DND-41 (cell line): ENCODE results near the gene ATP6V0C.

ENCODE experiments used
- EZH2 ChIP-seq: IDR thresholded peaks from 3 replicates; pipeline ENCODE4 v1.6.1; 2012; ENCODE audit warnings: borderline replicate concordance, low read depth, mild to moderate bottlenecking, moderate library complexity, low read length, inconsistent platforms; ENCODE audit not compliant: severe bottlenecking
- TF ChIP-seq, protein P1 (sequence below): IDR thresholded peaks from 2 replicates; pipeline ENCODE4 v1.5.1; 2012; ENCODE audit warnings: borderline replicate concordance, low read length, moderate library complexity, mild to moderate bottlenecking; ENCODE audit not compliant: poor library complexity, severe bottlenecking; ENCODE audit errors: extremely low read depth

DNA sequence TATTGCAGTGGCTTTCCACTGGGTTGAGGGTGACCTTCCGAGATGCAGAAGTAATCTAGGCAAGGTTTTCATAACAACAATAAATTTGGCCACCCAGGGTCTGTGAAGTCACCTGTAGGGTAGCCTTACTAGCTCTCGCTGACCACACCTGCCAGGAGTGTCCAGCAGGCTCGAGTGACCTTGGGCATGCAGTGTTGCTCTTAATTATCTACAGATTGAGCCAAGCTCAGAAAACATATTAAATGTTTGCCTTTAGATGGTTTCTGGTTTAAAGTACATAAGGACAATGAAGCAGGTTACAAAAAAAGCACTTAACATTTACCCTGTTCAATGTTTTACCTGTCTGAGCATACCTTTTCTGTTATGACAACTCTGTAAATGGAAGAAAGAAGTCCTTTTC lies 37.0 kb upstream of the ATP6V0C start:
- TF ChIP-seq, protein P1, sequence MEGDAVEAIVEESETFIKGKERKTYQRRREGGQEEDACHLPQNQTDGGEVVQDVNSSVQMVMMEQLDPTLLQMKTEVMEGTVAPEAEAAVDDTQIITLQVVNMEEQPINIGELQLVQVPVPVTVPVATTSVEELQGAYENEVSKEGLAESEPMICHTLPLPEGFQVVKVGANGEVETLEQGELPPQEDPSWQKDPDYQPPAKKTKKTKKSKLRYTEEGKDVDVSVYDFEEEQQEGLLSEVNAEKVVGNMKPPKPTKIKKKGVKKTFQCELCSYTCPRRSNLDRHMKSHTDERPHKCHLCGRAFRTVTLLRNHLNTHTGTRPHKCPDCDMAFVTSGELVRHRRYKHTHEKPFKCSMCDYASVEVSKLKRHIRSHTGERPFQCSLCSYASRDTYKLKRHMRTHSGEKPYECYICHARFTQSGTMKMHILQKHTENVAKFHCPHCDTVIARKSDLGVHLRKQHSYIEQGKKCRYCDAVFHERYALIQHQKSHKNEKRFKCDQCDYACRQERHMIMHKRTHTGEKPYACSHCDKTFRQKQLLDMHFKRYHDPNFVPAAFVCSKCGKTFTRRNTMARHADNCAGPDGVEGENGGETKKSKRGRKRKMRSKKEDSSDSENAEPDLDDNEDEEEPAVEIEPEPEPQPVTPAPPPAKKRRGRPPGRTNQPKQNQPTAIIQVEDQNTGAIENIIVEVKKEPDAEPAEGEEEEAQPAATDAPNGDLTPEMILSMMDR: no peak
- no peak for TF ChIP-seq EZH2
